Suprapubic skin (tissue), 3 donors: Measurements from ENCODE around the gene ADSS2.

ENCODE experiments used
- CTCF ChIP-seq, 2 donors: fragments of 200-600 bp in 1 of 2; fragments of 450-650 bp in 1 of 2; sonication (generic) in 1 of 2; IDR thresholded peaks; one replicate each; pipeline ENCODE4 v1.5.1; 2016 to 2019; ENCODE audit warnings: antibody characterized with exemption in 2 of 2, mild to moderate bottlenecking in 1 of 2, moderate library complexity in 1 of 2
- POLR2AphosphoS5 ChIP-seq, 3 donors: sonication (generic); formaldehyde crosslinking; IDR thresholded peaks; one replicate each; pipeline ENCODE4 v1.6.1; 2017; ENCODE audit warnings: antibody characterized with exemption in 3 of 3

- no peak for TF ChIP-seq CTCF (IDR thresholded peaks at IDR 0.05)
- TF ChIP-seq POLR2AphosphoS5 (IDR thresholded peaks at IDR 0.05), result no peak
Observed at GRCh38 chr1:244361764-244362473, 89.8 kb downstream of the ADSS2 start.
